Measurements from ENCODE around the gene TMEM171. TPM values are rescaled to one million over a fixed set of nuclear protein-coding genes. Genes with fewer than 3 reads are reported as not detected.

The TMEM171 gene
- total and polyA plus RNA-seq, 2 of the 4 experiments (the other 2 are of a cell fraction), result 3.0 to 5.1 TPM

DNA sequence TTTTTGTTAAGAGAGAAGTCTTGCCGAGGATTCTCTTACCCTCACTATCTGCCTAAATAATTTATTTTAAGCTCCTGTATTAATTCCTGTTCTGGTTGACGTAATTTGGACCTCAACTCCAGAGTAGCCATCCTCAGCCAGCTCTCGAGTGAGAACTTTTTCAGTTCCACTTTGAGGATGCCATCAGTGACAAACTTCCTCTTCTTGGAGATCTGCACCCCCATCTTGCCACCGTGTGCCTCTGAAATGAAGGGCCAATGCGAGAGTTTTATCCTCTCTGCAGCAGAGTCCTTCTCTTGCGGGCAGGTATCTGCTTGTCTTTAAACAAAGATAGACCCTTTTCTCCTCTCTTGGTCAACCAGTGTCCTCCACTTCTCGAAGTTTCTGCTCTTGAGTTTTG lies 33.1 kb downstream of the TMEM171 start:
- intact Hi-C loops (cut with micrococcal nuclease), result no loop called here

More for the DNA sequence above, 33.1 kb downstream of the TMEM171 start:
- H2BK120ac ChIP-seq (ENCODE audit: low read depth, low read length), result no peak overlapping the region
- H2AFZ ChIP-seq (replicated peaks; ENCODE audit: low read length, poor library complexity), result no peak overlapping the region
- dilution Hi-C loops (cut with HindIII; ENCODE audit: low sequenced_read_pairs, unreplicated experiment) (no loop called here), in situ Hi-C loops (cut with MboI; ENCODE audit: low sequenced_read_pairs) (no loop called here)
- WGBS, 2 experiments (ENCODE audit: extremely low coverage in 2 of 2, insufficient read length in 1 of 2), result 83% methylated on average over 1 of the region's 7 CpGs; no CpG with 5 or more reads in 1 of the 2 experiments
- H3K4ac ChIP-seq (ENCODE audit: low read depth, low read length), result no peak overlapping the region; the same call in 1 of the 2 replicates
- H3K14ac ChIP-seq (replicated peaks; ENCODE audit: low read depth, low read length), result no peak overlapping the region
- no peak overlapping the region for H3K56ac ChIP-seq (ENCODE audit: extremely low read depth, insufficient read depth, low read length)
- H2AK5ac ChIP-seq (ENCODE audit: low read depth, low read length), result no peak overlapping the region
- H3K27ac ChIP-seq (ENCODE audit: insufficient read depth, low read length), result no peak overlapping the region
- DNase-seq (no peak), ATAC-seq (ENCODE audit: low read depth) (no peak)
- CTCF ChIA-PET, result no interaction called here
- peaks cover 3% of the 10 kb centered on the region; the same call in 1 of the 2 replicates for H3K4me1 ChIP-seq (ENCODE audit: control insufficient read depth, insufficient read depth, low read length)
- H3K4me2 ChIP-seq (ENCODE audit: low read depth, low read length), result no peak overlapping the region
- H3K18ac ChIP-seq (ENCODE audit: low read depth, low read length), result no peak overlapping the region
- 0 out of 2 replicates have a peak, but pooled peaks cover 3% of the 10 kb centered on the region for H3K9me1 ChIP-seq (ENCODE audit: insufficient read depth, low read length)
- H4K20me1 ChIP-seq (ENCODE audit: insufficient read depth, low read length), result no peaks in the 10 kb centered on the region
- H3K79me1 ChIP-seq (ENCODE audit: low read depth in 1 of 2, low read length in 2 of 2), result no peaks in the 10 kb centered on the region
- no peak overlapping the region for H3K9ac ChIP-seq (ENCODE audit: low read depth, low read length)
- H2BK20ac ChIP-seq (ENCODE audit: low read depth, low read length), result no peak overlapping the region
- peaks cover 1% of the 10 kb centered on the region; the same call in 1 of the 2 replicates for H3K27me3 ChIP-seq (ENCODE audit: control insufficient read depth, insufficient read depth, low read length)
- no peak overlapping the region for H4K91ac ChIP-seq (ENCODE audit: insufficient read depth, low read depth, low read length)
- H2AK9ac ChIP-seq (replicated peaks; ENCODE audit: low read depth, low read length, poor library complexity), result no peak overlapping the region
- H2BK15ac ChIP-seq (ENCODE audit: low read depth, low read length), result no peak overlapping the region
- H4K5ac ChIP-seq (ENCODE audit: low read depth, low read length), result no peak overlapping the region
- no peak overlapping the region for H3K23ac ChIP-seq (ENCODE audit: low read depth, low read length)
- H3K36me3 ChIP-seq (ENCODE audit: control insufficient read depth, insufficient read depth, low read length), result no peaks in the 10 kb centered on the region
- H4K8ac ChIP-seq (ENCODE audit: low read depth in 2 of 2, low read length in 2 of 2), result no peak overlapping the region
- POLR2A ChIA-PET (ENCODE audit: unreplicated experiment), result no interaction called here
- no peak overlapping the region for H2BK5ac ChIP-seq (ENCODE audit: low read depth, low read length, poor library complexity, severe bottlenecking)
- no TSS peak for BruUV-seq (replicated peaks)
- no peaks in the 10 kb centered on the region for H3K9me3 ChIP-seq (ENCODE audit: control insufficient read depth, insufficient read depth, low read length)
- H3K4me3 ChIP-seq (ENCODE audit: insufficient read depth, low read depth, low read length), result no peak overlapping the region
- TF ChIP-seq CHD1 (IDR thresholded peaks at IDR 0.05; ENCODE audit: low read depth, low read length) (no peak), MXI1 (IDR thresholded peaks at IDR 0.05; ENCODE audit: borderline replicate concordance, low read depth, low read length) (no peak)
